ENCODE measurements around the gene NR3C2. TPM values are rescaled to one million over a fixed set of nuclear protein-coding genes. Genes with fewer than 3 reads are reported as not detected.

NR3C2 gene
- total RNA-seq, 1 donor from 2014 or later, result 16.7 TPM

GRCh38 chr4:148120216-148120615 lies 322.0 kb downstream of the NR3C2 start:
- no peak overlapping the region for H3K4me3 ChIP-seq (ENCODE audit: low read length in 3 of 3)
- H3K27ac ChIP-seq (ENCODE audit: low read depth, low read length), result no peak overlapping the region
- H3K9ac ChIP-seq (ENCODE audit: low read depth in 1 of 3, low read length in 3 of 3), result no peak overlapping the region
- peaks cover 0 to 10% (median 0%) of the 10 kb centered on the region in 3 donors for H3K9me3 ChIP-seq (ENCODE audit: control insufficient read depth in 3 of 3, low read length in 3 of 3)
- peaks cover 0 to 4% (median 2%) of the 10 kb centered on the region in 3 donors for H3K36me3 ChIP-seq (ENCODE audit: control insufficient read depth in 3 of 3, insufficient read depth in 3 of 3, low read length in 3 of 3)
- no peaks in the 10 kb centered on the region for H3K27me3 ChIP-seq (ENCODE audit: control insufficient read depth in 3 of 3, insufficient read depth in 3 of 3, low read length in 3 of 3)
- H3K4me1 ChIP-seq (ENCODE audit: control insufficient read depth in 3 of 3, insufficient read depth in 3 of 3, low read length in 3 of 3), result peaks cover 0 to 9% (median 3%) of the 10 kb centered on the region in 3 donors

DNA sequence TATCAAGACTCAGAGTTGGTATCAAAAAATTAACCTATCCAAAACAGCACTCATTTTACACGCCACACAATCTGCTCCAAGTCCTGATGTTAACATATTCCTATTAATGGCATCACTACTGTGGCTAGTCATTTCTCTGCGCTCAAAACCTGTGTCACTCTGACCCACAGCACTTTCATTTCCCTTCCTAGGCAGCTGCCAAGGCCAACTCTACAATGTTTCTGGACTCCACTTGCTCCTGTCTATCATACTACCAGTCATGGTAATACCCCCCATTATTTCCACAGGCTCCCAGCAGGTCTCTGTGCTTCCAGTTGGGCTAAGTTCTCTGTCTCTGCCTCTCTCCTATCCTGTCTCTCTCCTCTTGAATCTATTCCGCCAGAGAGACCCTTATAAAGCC lies 323.6 kb downstream of the NR3C2 start:
- Histone ChIP-seq H3K4me3 (ENCODE audit: low read length in 3 of 3) (no peak overlapping the region), H3K9ac (ENCODE audit: low read depth in 1 of 3, low read length in 3 of 3) (no peak overlapping the region)

GRCh38 chr4:148118179-148118578 lies 324.0 kb downstream of the NR3C2 start:
- peaks cover 0 to 13% (median 11%) of the 10 kb centered on the region in 3 donors for H3K36me3 ChIP-seq (ENCODE audit: control insufficient read depth in 3 of 3, insufficient read depth in 3 of 3, low read length in 3 of 3)
- no peaks in the 10 kb centered on the region for H3K27me3 ChIP-seq (ENCODE audit: control insufficient read depth in 3 of 3, insufficient read depth in 3 of 3, low read length in 3 of 3)
- H3K27ac ChIP-seq (ENCODE audit: low read depth, low read length), result peak overlapping the region; percentile 23
- no peak overlapping the region for H3K4me3 ChIP-seq (ENCODE audit: low read length in 3 of 3)
- no peak overlapping the region for H3K9ac ChIP-seq (ENCODE audit: low read depth in 1 of 3, low read length in 3 of 3)
- H3K4me1 ChIP-seq (ENCODE audit: control insufficient read depth in 3 of 3, insufficient read depth in 3 of 3, low read length in 3 of 3), result peaks cover 0 to 9% (median 3%) of the 10 kb centered on the region in 3 donors
- no peaks in the 10 kb centered on the region for H3K9me3 ChIP-seq (ENCODE audit: control insufficient read depth in 3 of 3, low read length in 3 of 3)

More for the DNA sequence above, 323.6 kb downstream of the NR3C2 start:
- no peaks in the 10 kb centered on the region for H3K27me3 ChIP-seq (ENCODE audit: control insufficient read depth in 3 of 3, insufficient read depth in 3 of 3, low read length in 3 of 3)
- peaks cover 0 to 9% (median 3%) of the 10 kb centered on the region in 3 donors for H3K4me1 ChIP-seq (ENCODE audit: control insufficient read depth in 3 of 3, insufficient read depth in 3 of 3, low read length in 3 of 3)
- H3K9me3 ChIP-seq (ENCODE audit: control insufficient read depth in 3 of 3, low read length in 3 of 3), result no peaks in the 10 kb centered on the region
- H3K36me3 ChIP-seq (ENCODE audit: control insufficient read depth in 3 of 3, insufficient read depth in 3 of 3, low read length in 3 of 3), result peaks cover 0 to 9% (median 6%) of the 10 kb centered on the region in 3 donors
- H3K27ac ChIP-seq (ENCODE audit: low read depth, low read length), result peak overlapping the region; percentile 23

DNA sequence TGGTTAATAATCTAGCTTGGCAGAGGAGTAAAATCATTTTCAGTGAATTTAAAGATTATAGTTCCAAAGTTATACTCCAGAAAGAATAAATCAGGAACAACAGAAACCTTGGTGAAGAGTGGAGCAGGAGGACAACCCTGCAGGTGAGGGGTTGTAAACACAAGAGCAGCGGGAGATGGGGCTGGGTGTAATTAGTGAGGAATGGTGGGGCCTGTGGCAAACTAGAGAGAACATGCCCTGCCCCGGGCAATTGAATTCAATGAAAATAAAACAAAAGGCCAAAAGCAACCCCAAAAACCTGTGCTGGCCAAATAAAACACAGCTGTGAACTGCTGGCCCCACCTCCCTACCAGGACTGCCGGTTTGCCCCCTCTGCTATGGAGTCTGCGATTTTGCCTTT lies 325.2 kb downstream of the NR3C2 start:
- Histone ChIP-seq H3K36me3 (ENCODE audit: control insufficient read depth in 3 of 3, insufficient read depth in 3 of 3, low read length in 3 of 3) (peaks cover 0 to 17% (median 16%) of the 10 kb centered on the region in 3 donors), H3K9ac (ENCODE audit: low read depth in 1 of 3, low read length in 3 of 3) (no peak overlapping the region), H3K27ac (ENCODE audit: low read depth, low read length) (no peak overlapping the region), H3K4me1 (ENCODE audit: control insufficient read depth in 3 of 3, insufficient read depth in 3 of 3, low read length in 3 of 3) (peaks cover 0 to 9% (median 3%) of the 10 kb centered on the region in 3 donors), H3K27me3 (ENCODE audit: control insufficient read depth in 3 of 3, insufficient read depth in 3 of 3, low read length in 3 of 3) (no peaks in the 10 kb centered on the region), H3K9me3 (ENCODE audit: control insufficient read depth in 3 of 3, low read length in 3 of 3) (no peaks in the 10 kb centered on the region), H3K4me3 (ENCODE audit: low read length in 3 of 3) (no peak overlapping the region)

GRCh38 chr4:148116264-148116663 lies 325.9 kb downstream of the NR3C2 start:
- H3K4me3 ChIP-seq (ENCODE audit: low read length in 3 of 3), result no peak overlapping the region

DNA sequence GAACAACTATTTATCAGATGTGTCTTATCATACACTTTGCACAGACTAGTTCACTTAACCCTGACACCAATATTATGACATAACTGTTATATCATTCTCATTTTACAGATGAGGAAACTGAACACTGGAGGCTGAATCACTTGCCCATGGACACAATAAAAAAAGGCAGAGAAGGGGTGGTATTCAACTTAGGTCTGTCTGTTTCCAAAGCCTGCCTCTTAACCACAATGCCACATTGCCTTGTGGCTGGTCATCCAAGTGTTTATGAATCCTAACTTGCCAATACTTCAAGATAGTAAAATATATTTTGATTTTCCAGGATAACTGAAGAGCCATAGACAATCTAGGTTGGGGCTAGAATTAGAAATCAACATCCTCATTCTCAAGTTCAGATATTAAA lies 327.8 kb downstream of the NR3C2 start:
- Histone ChIP-seq H3K9ac (ENCODE audit: low read depth in 1 of 3, low read length in 3 of 3) (no peak overlapping the region), H3K4me3 (ENCODE audit: low read length in 3 of 3) (no peak overlapping the region), H3K9me3 (ENCODE audit: control insufficient read depth in 3 of 3, low read length in 3 of 3) (no peaks in the 10 kb centered on the region), H3K4me1 (ENCODE audit: control insufficient read depth in 3 of 3, insufficient read depth in 3 of 3, low read length in 3 of 3) (peaks cover 0 to 9% (median 3%) of the 10 kb centered on the region in 3 donors), H3K36me3 (ENCODE audit: control insufficient read depth in 3 of 3, insufficient read depth in 3 of 3, low read length in 3 of 3) (peaks cover 0 to 21% (median 11%) of the 10 kb centered on the region in 3 donors), H3K27ac (ENCODE audit: low read depth, low read length) (no peak overlapping the region), H3K27me3 (ENCODE audit: control insufficient read depth in 3 of 3, insufficient read depth in 3 of 3, low read length in 3 of 3) (no peaks in the 10 kb centered on the region)

More at GRCh38 chr4:148116264-148116663, 325.9 kb downstream of the NR3C2 start:
- Histone ChIP-seq H3K9ac (ENCODE audit: low read depth in 1 of 3, low read length in 3 of 3) (no peak overlapping the region), H3K36me3 (ENCODE audit: control insufficient read depth in 3 of 3, insufficient read depth in 3 of 3, low read length in 3 of 3) (peaks cover 0 to 17% (median 16%) of the 10 kb centered on the region in 3 donors), H3K27me3 (ENCODE audit: control insufficient read depth in 3 of 3, insufficient read depth in 3 of 3, low read length in 3 of 3) (no peaks in the 10 kb centered on the region), H3K9me3 (ENCODE audit: control insufficient read depth in 3 of 3, low read length in 3 of 3) (no peaks in the 10 kb centered on the region), H3K4me1 (ENCODE audit: control insufficient read depth in 3 of 3, insufficient read depth in 3 of 3, low read length in 3 of 3) (peaks cover 0 to 9% (median 3%) of the 10 kb centered on the region in 3 donors), H3K27ac (ENCODE audit: low read depth, low read length) (no peak overlapping the region)

DNA sequence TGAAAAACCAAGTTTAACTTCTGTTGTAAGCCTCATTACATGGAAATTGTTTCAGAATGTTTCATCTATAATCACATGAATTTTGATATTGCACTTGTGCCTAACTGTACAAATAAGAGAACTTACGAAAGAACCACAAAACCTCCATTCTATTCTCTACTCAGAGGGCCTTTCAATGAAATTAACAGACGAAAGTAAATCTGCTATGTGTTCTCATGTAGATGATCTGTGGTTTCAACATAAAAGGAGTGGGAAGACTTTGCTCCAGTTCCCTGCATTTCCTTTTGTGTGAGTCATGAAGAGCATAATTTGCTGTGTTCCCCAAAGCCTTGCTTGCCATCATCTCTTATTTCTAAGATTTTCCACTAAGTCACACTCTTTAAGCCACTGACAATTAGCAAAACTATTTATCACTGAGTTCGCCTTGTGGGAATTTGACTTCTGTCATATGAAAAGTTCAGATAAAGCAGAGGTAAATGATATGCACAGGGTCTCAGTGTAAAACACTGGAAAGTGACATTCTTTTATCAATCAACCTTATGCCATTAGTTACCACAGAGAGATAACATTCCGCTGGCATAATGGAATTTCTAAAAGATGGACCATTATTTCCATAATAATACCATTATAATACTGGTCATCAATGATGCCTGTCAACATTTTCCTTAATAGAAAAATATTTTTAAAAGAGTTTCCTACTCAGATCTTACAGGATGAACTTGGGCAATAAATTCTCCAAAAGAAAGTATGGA lies 329.8 kb downstream of the NR3C2 start:
- Histone ChIP-seq H3K4me3 (ENCODE audit: low read length in 3 of 3) (no peak overlapping the region), H3K9ac (ENCODE audit: low read depth in 1 of 3, low read length in 3 of 3) (no peak overlapping the region), H3K4me1 (ENCODE audit: control insufficient read depth in 3 of 3, insufficient read depth in 3 of 3, low read length in 3 of 3) (peaks cover 0 to 3% (median 0%) of the 10 kb centered on the region in 3 donors), H3K36me3 (ENCODE audit: control insufficient read depth in 3 of 3, insufficient read depth in 3 of 3, low read length in 3 of 3) (peaks cover 3 to 28% (median 17%) of the 10 kb centered on the region in 3 donors), H3K27ac (ENCODE audit: low read depth, low read length) (no peak overlapping the region), H3K9me3 (ENCODE audit: control insufficient read depth in 3 of 3, low read length in 3 of 3) (no peaks in the 10 kb centered on the region), H3K27me3 (ENCODE audit: control insufficient read depth in 3 of 3, insufficient read depth in 3 of 3, low read length in 3 of 3) (no peaks in the 10 kb centered on the region)

DNA sequence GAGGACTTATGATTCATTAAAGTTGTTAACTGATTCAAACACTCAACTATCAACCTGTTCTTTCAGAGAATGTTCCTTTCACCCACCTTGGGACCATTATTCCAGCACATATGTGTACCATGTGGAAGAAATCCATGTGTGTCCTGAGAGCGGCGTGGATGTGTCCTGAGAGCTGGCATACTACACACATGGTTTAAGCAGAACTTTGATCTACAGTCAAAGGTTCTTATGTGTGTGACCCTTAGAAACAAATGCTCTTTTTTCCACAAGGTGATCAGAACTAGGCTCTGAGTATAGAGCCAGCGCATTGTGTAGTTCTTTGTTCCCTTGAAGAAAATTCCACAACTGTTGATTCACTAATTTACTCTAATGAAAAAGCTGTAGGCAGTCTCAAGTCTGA lies 332.0 kb downstream of the NR3C2 start:
- Histone ChIP-seq H3K27ac (ENCODE audit: low read depth, low read length) (no peak overlapping the region), H3K36me3 (ENCODE audit: control insufficient read depth in 3 of 3, insufficient read depth in 3 of 3, low read length in 3 of 3) (peaks cover 3 to 28% (median 17%) of the 10 kb centered on the region in 3 donors), H3K4me1 (ENCODE audit: control insufficient read depth in 3 of 3, insufficient read depth in 3 of 3, low read length in 3 of 3) (no peaks in the 10 kb centered on the region), H3K4me3 (ENCODE audit: low read length in 3 of 3) (no peak overlapping the region), H3K27me3 (ENCODE audit: control insufficient read depth in 3 of 3, insufficient read depth in 3 of 3, low read length in 3 of 3) (no peaks in the 10 kb centered on the region), H3K9ac (ENCODE audit: low read depth in 1 of 3, low read length in 3 of 3) (no peak overlapping the region), H3K9me3 (ENCODE audit: control insufficient read depth in 3 of 3, low read length in 3 of 3) (no peaks in the 10 kb centered on the region)

DNA sequence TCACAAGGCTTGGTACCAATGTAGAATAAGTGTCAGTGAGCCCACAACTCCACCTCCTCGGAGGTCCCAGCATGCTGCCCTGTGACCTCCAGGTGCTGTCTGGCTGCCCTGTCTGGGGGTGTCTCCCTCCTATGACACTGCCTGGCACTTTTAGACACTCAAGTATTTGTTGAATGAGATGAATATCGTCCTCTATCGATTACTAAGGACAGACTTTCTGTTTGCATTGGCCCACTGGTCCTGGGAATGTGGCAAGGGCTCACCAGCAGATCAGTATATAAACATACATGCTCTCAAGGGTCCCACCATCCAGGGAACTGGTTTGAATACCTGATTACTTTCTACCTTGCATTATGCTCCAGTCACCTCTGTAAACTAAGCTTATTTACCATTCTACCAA lies 333.0 kb downstream of the NR3C2 start:
- H3K4me3 ChIP-seq (ENCODE audit: low read length in 3 of 3), result no peak overlapping the region
- H3K27me3 ChIP-seq (ENCODE audit: control insufficient read depth in 3 of 3, insufficient read depth in 3 of 3, low read length in 3 of 3), result no peaks in the 10 kb centered on the region
- H3K4me1 ChIP-seq (ENCODE audit: control insufficient read depth in 3 of 3, insufficient read depth in 3 of 3, low read length in 3 of 3), result no peaks in the 10 kb centered on the region
- no peaks in the 10 kb centered on the region for H3K9me3 ChIP-seq (ENCODE audit: control insufficient read depth in 3 of 3, low read length in 3 of 3)
- H3K36me3 ChIP-seq (ENCODE audit: control insufficient read depth in 3 of 3, insufficient read depth in 3 of 3, low read length in 3 of 3), result peaks cover 3 to 28% (median 20%) of the 10 kb centered on the region in 3 donors
- no peak overlapping the region for H3K27ac ChIP-seq (ENCODE audit: low read depth, low read length)
- H3K9ac ChIP-seq (ENCODE audit: low read depth in 1 of 3, low read length in 3 of 3), result no peak overlapping the region

GRCh38 chr4:148108766-148109165 lies 333.4 kb downstream of the NR3C2 start:
- H3K9me3 ChIP-seq (ENCODE audit: control insufficient read depth in 3 of 3, low read length in 3 of 3), result no peaks in the 10 kb centered on the region
- no peak overlapping the region for H3K4me3 ChIP-seq (ENCODE audit: low read length in 3 of 3)
- H3K9ac ChIP-seq (ENCODE audit: low read depth in 1 of 3, low read length in 3 of 3), result no peak overlapping the region
- H3K4me1 ChIP-seq (ENCODE audit: control insufficient read depth in 3 of 3, insufficient read depth in 3 of 3, low read length in 3 of 3), result no peaks in the 10 kb centered on the region
- H3K36me3 ChIP-seq (ENCODE audit: control insufficient read depth in 3 of 3, insufficient read depth in 3 of 3, low read length in 3 of 3), result peaks cover 6 to 25% (median 17%) of the 10 kb centered on the region in 3 donors
- no peaks in the 10 kb centered on the region for H3K27me3 ChIP-seq (ENCODE audit: control insufficient read depth in 3 of 3, insufficient read depth in 3 of 3, low read length in 3 of 3)
- H3K27ac ChIP-seq (ENCODE audit: low read depth, low read length), result no peak overlapping the region

All from skeletal muscle tissue (tissue), 4 donors.